Pulmonary artery endothelial cell (primary cell): ENCODE measurements around the gene AVPR2. TPM values are rescaled to one million over a fixed set of nuclear protein-coding genes. Genes with fewer than 3 reads are reported as not detected.

ENCODE experiments used
- DNase-seq: peaks from one replicate; pipeline ENCODE4 v3.0.0-alpha.2; 2011; ENCODE audit warnings: low read depth, low spot score
- total RNA-seq: library from RNA; depleted of rRNA; stranded (reverse); fragments of >200 nt; gene quantifications from 2 replicates; pipeline ENCODE4 v1.2.3, GENCODE V29; 2014

AVPR2 gene
- total RNA-seq, 1 donor from 2014 or later, result not detected

DNA sequence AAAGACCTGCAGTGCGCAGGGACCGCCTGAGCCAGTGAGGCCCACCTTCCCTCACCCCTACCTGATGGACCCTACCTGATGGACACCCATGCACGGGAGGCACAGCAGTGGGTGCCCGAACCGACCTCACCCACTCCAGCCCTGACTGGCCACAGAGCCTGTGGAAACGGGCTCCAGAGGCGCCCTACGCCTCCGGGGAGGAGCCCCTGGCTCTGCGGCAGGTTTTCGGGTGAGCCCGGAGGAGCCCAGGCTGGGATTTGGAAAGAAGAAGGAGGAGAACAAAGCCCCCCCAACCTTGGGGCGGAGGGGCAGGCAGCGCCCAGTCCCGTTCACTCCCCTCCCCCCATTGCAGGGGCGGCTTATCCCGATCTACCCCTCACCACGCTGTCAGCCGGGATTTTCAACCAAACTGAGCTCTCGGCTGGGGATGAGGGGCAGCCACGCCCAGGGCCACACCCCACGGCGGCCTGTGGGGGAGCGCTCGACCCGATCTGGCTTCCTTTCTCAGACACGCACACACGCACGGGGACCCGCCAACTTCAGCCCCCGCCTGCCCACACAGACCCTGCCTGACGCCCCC, 19.2 kb upstream of the AVPR2 start:
- DNase-seq, result no peak

DNA sequence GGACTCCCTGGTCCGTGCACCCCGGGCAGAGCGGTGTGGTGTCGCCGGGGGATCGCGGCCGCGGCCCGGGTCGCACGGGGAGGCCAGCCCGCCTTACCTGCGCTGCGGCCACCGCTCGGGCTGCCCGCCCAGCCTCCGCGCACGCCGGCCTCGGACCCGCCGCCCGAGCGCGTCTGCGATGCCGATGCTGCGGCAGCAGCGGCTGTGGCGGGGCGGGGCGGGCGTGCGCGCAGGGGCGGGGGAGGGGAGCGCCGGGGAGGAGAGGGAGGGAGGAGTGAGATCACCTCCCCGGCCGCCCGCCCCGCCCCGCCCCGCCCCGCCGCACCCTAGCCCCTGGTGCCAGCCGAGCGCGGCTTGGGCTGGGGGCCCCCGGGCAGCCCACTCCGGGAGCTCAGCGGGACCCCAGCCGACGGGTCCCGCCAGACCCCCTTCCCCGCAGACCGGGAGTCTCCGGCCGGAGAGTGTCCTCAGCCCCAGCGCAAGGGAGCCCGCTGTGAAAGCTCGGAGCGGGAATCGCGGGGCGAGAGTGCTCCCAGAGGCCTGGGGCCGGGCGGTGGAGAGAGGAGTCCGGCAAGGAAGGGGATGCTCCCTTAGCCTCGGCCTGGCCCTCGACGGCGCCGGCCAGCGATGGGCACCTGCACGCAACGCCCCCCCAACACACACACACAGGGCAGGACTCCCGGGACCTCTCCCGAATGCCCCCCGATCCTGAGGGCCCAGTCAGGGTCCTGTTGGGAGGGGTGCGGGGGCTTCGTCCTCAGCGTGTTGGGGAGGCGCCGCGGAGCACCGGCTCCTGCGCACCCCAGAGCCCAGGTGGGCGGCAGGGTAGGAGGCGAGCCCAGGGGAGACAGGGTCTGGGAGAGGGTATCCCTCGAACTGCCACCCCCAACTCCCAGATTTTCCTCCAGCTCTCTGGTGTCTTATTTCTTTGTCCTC, 18.2 kb upstream of the AVPR2 start, which contains the start of gene L1CAM:
TSS of gene L1CAM (minus strand) at position 206 of the 936 bp plus-strand sequence. CDS start 10,337 bp downstream, outside the sequence.
- no peak for DNase-seq

DNA sequence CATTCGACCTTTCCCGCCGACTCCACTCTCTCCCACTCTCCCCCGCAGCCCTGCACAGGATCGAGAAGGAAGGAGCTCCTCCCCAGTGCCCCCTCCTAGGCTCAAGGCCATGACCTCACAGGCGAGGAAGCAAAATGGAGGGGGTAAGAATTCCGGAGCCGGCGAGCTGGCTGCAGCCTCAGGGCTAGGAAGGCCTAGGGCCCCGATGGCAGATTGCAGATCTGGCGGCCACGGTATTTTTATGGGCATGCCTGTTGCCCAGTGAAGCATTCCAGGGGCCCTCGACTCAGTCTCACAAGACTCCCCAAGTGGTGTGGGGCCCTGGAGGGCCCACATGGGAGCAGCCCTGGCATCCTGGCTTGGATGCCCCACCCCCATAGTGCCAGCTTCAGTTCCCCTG, 17.6 kb upstream of the AVPR2 start:
- no peak for DNase-seq

DNA sequence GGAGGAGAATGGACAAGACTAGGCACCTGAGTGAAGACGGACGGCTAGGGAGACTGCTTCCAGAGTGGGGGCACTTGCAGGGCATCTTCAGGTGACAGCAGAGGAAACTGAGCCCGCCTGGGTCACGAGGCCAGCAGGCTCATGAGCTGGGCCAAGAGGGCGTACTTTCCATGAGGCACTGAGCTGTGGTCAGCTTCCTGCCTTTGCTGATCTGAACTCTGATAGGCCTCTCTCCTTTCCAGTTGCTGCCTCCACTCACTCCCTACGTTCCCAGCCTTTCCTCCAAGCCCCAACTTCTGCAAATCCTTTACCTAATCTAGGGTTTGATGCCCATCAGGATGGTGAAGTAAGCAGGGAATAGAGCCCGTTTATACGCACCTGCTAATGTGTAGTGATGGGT, 17.1 kb upstream of the AVPR2 start:
- no peak for DNase-seq

DNA sequence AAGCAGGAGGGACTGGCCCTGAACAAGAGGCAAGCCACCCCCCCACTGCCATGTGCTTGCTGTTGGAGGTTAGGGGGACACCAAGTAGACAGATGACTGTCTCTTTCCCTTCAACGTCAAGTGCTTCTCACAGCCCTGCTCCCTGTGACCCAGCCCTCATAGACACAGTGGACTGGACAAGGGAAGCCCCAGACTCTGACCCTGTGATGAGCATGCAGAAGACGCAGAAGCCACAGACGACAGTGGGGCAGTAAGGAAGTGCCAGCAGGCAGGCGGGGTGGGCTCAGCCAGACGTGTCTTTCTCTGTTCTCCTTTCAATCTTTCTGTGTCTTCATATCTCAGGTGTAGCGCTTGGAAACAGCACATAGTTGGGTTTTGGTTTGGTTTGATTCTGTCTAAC, 16.1 kb upstream of the AVPR2 start:
- no peak for DNase-seq

DNA sequence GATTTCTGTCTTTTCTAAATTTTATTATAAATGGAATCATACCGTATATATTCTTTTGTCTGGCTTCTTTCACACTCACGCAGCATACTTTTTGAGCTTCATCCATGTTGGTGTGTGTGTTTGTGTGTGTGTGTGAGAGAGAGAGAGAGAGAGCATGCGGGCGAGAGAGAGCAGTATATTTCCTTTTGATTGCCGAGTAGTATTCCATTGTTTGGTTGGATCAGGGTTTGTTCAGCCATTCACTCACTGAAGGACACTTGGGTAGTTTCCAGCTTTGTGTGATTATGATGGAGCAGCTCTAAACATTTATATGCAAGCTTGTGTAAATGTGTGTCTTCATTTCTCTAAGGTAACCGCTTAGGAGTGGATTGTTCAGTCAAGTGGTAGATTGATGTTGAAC, 15.3 kb upstream of the AVPR2 start:
- no peak for DNase-seq

DNA sequence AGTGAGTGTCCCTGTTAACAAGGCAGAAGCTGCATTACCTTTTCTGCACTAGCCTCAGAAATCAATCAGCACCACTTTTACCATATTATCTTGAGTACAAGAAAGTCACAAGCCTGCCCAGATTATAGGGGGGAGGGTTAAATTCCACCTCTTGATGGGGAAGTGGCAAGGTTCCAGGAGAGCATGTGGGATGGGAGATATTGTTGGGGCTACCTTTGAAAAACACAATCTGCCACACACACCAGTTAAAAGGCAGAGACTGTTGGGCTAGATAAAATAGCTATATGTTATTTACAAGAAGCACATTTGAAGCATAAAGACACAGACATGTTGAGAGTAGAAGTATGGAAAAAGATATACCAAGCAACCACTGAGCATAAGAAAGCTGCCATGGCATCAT, 6.6 kb upstream of the AVPR2 start:
- no peak for DNase-seq

DNA sequence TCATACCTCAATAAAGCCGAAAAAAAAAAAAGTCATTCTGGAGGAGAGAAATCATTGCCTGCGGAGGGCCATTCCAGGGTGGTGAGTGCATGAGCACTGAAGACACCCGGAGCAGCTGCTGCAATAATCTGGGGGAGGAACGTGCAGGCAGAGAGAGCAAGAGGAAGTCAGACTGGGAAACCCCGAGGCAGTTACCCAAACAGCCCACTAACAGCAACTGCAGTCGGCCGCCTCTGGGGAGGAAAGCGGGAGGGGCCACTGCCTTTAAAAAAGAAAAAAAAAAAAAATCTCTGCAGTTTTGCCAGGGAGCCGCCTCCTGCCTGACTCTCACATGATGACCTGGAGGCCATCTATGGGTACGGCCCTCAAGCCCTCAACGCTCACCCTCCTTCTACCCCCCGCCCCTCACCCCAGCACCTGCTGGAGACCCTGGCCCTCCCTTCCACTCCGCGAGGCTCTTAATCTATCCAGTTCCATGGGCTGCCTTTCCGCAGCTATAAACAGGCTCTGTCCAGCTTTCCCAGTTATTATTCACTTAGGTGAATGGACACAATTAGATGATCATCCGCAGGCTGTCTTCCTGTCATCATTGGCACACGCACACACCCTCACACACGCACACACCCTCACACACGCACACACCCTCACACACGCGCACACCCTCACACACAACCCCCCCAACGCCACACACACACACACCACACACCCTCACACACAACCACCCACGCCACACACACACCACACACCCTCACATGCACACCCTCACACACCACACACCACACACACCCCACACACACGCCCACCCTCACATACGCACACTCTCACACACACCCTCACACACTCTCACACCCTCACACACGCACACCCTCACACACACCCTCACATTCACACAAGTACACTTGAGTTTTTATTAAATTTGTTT, 3.4 kb upstream of the AVPR2 start:
- DNase-seq, result no peak

DNA sequence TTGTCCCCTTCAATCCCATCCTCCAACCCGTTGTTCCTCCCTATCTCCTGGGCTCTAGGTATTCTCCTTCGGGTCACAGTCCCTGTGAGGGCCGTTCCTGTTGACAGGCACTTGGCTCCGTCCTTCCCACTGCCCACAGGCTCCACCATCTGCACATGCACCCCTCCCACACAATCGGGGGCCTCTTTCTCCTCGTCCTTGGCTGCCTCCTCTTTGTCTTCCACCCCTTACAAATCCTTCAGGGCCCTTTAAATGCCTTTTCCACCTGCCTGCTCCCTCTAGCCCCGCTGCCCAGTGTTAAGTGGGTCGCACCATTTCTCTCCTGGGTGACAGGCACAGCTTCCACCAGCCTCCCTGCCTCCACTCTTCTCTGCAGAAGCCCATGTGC, 2.7 kb upstream of the AVPR2 start:
- no peak for DNase-seq

DNA sequence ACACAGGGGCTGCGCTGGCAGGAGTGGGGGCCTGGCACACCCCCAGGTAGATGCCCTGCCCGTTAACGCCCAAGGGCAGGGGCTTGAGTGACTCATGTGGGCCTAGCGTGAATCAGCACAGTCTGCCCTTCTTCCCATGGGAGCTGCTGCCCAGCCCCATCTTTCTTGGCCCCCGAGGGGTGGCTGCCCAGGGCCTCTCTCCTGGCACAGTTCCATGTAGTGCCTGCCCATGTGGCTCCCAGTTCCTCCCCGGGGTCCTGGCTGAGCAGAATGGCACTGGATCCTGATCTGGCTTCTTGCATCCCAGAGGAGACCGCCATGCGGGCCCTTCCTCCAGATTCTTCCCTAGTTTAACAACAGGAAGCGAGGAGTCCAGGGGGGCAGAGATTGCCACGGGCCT, 2.1 kb upstream of the AVPR2 start:
- DNase-seq, result no peak

DNA sequence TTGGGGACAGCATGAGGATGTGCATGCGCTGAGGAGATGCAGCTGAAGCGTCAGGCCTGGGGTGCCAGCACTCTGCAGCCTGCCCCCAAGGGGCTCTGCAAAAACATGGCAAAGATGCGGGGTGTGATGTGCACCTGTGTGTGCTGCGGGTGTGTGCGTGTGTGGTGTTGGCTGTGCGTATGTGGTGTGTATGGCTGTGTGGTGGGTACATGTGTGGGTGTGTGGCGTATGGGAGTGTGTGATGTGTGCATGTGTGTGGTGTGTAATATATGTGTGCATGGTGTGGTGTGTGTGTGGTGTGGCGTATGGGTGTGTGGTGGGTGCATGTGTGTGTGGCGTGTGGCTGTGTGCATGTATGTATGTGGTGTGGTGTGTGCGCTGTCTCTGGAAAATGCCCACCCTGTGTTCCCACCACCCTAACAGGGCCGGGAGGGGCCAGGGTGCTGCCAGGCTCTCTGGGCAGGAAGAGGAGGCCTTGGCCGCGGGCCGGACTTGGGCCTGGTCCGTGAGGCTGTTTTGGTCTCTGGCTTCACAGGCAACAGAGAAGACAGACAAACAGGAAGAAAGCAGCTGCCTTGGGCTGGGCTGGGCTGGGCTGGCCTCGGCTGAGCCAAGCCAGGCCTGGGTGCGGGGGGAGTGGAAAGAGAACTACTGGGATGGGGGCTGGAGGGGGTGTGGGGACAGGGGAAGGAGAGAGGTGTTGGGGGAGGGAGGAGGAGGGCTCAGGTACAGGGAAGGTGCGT, 1.1 kb upstream of the AVPR2 start:
- no peak for DNase-seq

DNA sequence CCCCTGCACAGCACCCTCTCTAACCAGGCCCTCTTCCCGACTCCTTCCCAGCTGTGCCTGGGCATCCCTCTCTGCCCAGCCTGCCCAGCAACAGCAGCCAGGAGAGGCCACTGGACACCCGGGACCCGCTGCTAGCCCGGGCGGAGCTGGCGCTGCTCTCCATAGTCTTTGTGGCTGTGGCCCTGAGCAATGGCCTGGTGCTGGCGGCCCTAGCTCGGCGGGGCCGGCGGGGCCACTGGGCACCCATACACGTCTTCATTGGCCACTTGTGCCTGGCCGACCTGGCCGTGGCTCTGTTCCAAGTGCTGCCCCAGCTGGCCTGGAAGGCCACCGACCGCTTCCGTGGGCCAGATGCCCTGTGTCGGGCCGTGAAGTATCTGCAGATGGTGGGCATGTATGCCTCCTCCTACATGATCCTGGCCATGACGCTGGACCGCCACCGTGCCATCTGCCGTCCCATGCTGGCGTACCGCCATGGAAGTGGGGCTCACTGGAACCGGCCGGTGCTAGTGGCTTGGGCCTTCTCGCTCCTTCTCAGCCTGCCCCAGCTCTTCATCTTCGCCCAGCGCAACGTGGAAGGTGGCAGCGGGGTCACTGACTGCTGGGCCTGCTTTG, 1.1 kb downstream of the AVPR2 start:
- no peak for DNase-seq

DNA sequence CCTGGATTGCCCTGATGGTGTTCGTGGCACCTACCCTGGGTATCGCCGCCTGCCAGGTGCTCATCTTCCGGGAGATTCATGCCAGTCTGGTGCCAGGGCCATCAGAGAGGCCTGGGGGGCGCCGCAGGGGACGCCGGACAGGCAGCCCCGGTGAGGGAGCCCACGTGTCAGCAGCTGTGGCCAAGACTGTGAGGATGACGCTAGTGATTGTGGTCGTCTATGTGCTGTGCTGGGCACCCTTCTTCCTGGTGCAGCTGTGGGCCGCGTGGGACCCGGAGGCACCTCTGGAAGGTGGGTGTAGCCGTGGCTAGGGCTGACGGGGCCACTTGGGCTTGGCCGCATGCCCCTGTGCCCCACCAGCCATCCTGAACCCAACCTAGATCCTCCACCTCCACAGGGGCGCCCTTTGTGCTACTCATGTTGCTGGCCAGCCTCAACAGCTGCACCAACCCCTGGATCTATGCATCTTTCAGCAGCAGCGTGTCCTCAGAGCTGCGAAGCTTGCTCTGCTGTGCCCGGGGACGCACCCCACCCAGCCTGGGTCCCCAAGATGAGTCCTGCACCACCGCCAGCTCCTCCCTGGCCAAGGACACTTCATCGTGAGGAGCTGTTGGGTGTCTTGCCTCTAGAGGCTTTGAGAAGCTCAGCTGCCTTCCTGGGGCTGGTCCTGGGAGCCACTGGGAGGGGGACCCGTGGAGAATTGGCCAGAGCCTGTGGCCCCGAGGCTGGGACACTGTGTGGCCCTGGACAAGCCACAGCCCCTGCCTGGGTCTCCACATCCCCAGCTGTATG, 1.8 kb downstream of the AVPR2 start:
- no peak for DNase-seq

DNA sequence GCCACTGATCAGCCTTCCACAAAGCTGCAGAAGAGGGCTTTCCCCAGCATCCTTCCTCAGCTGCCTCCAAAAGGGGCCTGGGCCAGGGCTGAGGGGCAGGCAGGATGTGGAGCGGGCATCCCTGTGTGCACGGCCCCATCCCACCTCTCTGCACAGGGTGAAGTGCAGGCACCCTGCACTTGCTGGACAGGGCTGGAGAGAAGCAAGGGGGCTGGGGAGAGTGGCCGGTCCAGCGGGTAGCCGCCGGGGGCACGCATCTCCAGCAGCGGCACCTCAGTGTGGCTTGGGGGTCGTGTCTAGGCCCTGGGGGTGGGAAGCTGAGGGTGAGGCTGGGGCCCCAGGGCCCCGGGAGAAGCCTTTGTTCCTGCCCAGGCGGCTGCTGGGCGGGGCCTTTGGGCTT, 3.0 kb downstream of the AVPR2 start:
- no peak for DNase-seq

DNA sequence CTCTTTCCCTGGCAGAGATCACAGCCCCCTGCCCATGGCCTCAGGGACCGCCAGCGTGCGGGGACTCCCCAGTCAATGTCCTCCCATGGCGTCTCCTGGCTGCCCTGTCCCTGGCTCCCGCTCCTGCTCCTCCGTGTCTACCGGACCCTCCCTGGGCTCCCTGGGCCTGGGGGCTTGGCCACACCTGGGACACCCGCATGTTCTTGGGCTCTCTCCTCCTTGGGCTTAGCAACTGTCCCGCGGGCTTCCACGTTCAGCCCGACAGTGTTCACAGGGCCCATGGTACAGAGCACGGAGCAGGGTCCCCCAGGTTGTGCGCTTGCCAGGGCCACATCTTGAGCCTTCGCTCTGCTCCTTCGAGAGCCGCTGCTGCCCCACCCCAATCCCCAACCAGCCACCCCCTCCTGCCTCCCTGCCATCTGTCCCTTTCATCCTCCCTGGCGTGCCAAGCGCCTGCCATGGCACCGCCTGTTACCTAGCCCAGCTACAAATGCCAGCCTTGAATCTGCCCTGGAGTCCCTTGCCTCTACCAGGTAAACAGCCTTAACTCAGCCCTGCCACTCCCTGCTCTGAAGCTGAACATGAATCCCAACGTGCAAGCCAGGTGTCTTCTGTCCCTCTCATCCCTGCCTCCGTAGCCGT, 3.9 kb downstream of the AVPR2 start:
- no peak for DNase-seq

DNA sequence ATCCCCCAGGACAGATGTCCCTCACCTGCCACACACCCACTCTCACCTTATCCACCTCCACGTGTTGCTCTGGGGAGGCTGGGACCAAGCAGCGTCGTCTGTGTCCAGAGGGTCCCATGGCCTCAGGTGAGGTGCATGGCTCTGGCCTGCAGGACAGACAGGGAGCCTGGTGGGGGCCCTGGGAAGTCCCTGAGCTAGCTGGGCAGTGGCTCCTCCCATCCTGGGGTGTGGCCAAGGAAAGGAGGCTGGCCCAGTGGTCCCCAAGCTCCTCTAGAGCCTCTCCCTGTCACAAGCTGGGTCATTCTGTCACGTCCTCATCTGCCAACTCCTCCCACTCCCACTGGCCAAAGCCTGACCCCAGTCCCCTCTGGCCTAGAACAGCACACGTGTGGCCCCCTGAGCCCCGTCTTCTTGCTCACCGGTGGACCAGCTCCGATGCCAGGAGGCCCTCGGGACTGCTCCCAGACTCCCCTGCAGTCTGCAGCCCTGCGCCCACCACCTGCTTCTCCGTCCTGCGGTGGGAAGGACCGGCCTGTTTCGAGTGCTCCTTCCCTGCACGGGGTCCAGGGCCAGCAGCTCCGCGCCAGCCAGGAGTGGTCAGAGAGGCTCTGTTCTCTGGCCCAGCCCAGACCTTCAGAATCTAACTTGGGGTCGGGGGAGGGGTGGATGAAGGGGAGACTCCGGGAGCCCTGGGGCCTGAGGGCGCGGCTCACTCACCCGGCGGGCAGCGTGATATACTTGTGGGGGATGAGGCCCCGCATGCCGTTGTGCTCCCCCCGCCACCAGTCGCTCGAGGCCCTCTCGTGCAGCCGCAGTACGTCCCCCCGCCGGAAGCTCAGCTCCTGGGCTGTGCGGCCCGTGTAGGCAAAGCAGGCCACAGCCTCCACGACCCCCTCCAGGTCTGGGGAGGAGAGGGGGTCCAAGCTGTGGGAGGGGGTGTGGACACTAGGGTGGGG, 4.8 kb downstream of the AVPR2 start:
- no peak for DNase-seq

DNA sequence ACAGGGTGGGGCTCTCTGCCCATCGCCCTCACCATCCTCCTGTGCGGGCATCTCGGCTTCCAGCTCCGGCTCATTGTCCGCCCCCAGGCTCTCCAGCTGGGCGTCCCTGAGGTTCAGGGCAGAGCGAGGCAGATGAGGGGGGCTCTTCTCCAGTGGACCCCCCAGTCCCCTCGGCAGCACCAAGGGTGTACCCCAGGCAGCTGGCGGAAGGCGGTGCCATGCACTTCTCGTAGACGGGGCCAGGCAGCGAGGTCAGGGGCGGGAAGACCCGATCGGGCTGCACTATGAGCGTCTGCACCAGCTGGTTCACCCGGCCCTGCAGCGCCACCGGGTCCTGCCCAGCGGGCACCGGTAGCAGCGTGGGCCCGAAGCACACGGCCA, 5.5 kb downstream of the AVPR2 start:
- DNase-seq, result no peak

DNA sequence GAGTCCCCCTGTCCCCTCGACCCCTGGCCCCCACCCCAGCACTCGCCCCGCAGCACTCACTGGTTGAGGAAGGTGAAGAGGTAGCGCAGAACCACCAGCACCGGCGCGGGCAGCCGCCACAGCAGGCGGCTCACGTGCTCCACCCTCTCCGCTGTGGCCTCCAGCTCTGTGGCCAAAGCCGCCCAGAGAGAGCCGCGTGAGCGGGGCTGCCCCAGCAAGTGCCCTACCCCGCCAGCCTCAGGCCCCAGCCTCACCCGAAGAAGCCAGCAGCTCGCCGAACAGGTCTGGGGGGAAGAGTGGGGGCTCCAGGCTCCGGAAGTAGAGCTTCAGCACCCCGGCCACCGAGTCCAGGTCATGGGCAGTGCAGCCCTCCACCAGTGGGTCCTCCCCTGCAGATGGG, 6.0 kb downstream of the AVPR2 start:
- DNase-seq, result no peak
